ENCODE data around the gene PIEZO1. TPM values are rescaled to one million over a fixed set of nuclear protein-coding genes. Genes with fewer than 3 reads are reported as not detected.
"Not testable (repeated sequence)": the region's sequence is repeated elsewhere in the genome, so short reads cannot be mapped to it uniquely, and the experiment has no call there.

The PIEZO1 gene
- polyA plus RNA-seq, 3 donors = 22.6 to 33.4 (median 25.0) TPM

GRCh38 chr16:88678224-88678979, 106.6 kb downstream of the PIEZO1 start:
- no peak for DNase-seq (ENCODE audit: low read depth in 3 of 3, low spot score in 2 of 3)

- DNase-seq (ENCODE audit: low read depth in 3 of 3, low spot score in 2 of 3) = no peak
Measured at GRCh38 chr16:88677721-88678120, 107.3 kb downstream of the PIEZO1 start.

- no peak for DNase-seq (ENCODE audit: low read depth in 3 of 3, low spot score in 2 of 3)
Measured at GRCh38 chr16:88676502-88677242, 108.3 kb downstream of the PIEZO1 start.

- no peak for DNase-seq (ENCODE audit: low read depth in 3 of 3, low spot score in 2 of 3)
Measured at GRCh38 chr16:88673716-88674379, 111.2 kb downstream of the PIEZO1 start.

GRCh38 chr16:88672776-88673175, 112.2 kb downstream of the PIEZO1 start:
- no peak for DNase-seq (ENCODE audit: low read depth in 3 of 3, low spot score in 2 of 3)

- no peak for DNase-seq (ENCODE audit: low read depth in 3 of 3, low spot score in 2 of 3)
Measured at GRCh38 chr16:88671806-88672205, 113.2 kb downstream of the PIEZO1 start.

GRCh38 chr16:88669980-88670379, 115.0 kb downstream of the PIEZO1 start:
- no peak for DNase-seq (ENCODE audit: low read depth in 3 of 3, low spot score in 2 of 3)

- not testable (repeated sequence) for DNase-seq (ENCODE audit: low read depth in 3 of 3, low spot score in 2 of 3)
Measured at GRCh38 chr16:88669493-88669892, 115.5 kb downstream of the PIEZO1 start.

- no peak for DNase-seq (ENCODE audit: low read depth in 3 of 3, low spot score in 2 of 3)
Measured at GRCh38 chr16:88667461-88667860, 117.6 kb downstream of the PIEZO1 start.

- DNase-seq (ENCODE audit: low read depth in 3 of 3, low spot score in 2 of 3) = no peak
Measured at GRCh38 chr16:88665570-88665969, 119.5 kb downstream of the PIEZO1 start.

Other genes starting within 250 kb of the PIEZO1 start
- 10 to 100 TPM; 27.1 to 29.6 (median 29.2) TPM for gene ZC3H18, start 214.8 kb downstream of the PIEZO1 start, polyA plus RNA-seq (ENCODE audit: insufficient read length in 3 of 3)
- gene IL17C, start 146.6 kb downstream of the PIEZO1 start, polyA plus RNA-seq (ENCODE audit: insufficient read length in 3 of 3) = not detected
- 100 to 1,000 TPM in 1 of 3 donors, 10 to 100 TPM in 2; 71.7 to 102 (median 87.1) TPM for gene CYBA, start 134.2 kb downstream of the PIEZO1 start, polyA plus RNA-seq (ENCODE audit: insufficient read length in 3 of 3)
- gene MVD, start 122.1 kb downstream of the PIEZO1 start, polyA plus RNA-seq (ENCODE audit: insufficient read length in 3 of 3) = 10 to 100 TPM; 21.6 to 24.3 (median 24.0) TPM
- under 1 TPM; 0.42 to 0.62 (median 0.47) TPM for gene SNAI3, start 98.7 kb downstream of the PIEZO1 start, polyA plus RNA-seq (ENCODE audit: insufficient read length in 3 of 3)
- gene RNF166, start 78.8 kb downstream of the PIEZO1 start, polyA plus RNA-seq (ENCODE audit: insufficient read length in 3 of 3) = 10 to 100 TPM; 13.2 to 15.2 (median 14.2) TPM
- 10 to 100 TPM in 2 of 3 donors, 1 to 10 TPM in 1; 8.7 to 11.2 (median 10.1) TPM for gene CTU2, start 78.7 kb downstream of the PIEZO1 start, polyA plus RNA-seq (ENCODE audit: insufficient read length in 3 of 3)
- 10 to 100 TPM in 2 of 3 donors, 1 to 10 TPM in 1; 9.7 to 13.7 (median 10.5) TPM for gene CDT1, start 18.6 kb upstream of the PIEZO1 start, polyA plus RNA-seq (ENCODE audit: insufficient read length in 3 of 3)
- 10 to 100 TPM; 67.9 to 78.8 (median 68.8) TPM for gene APRT, start 26.7 kb upstream of the PIEZO1 start, polyA plus RNA-seq (ENCODE audit: insufficient read length in 3 of 3)
- 10 to 100 TPM; 17.1 to 19.2 (median 18.6) TPM for gene GALNS, start 71.7 kb upstream of the PIEZO1 start, polyA plus RNA-seq (ENCODE audit: insufficient read length in 3 of 3)
- gene TRAPPC2L, start 71.9 kb upstream of the PIEZO1 start, polyA plus RNA-seq (ENCODE audit: insufficient read length in 3 of 3) = 100 to 1,000 TPM in 1 of 3 donors, 10 to 100 TPM in 2; 82.1 to 103 (median 89.1) TPM
- not detected for gene PABPN1L, start 81.4 kb upstream of the PIEZO1 start, polyA plus RNA-seq (ENCODE audit: insufficient read length in 3 of 3)
- gene CBFA2T3, start 192.0 kb upstream of the PIEZO1 start, polyA plus RNA-seq (ENCODE audit: insufficient read length in 3 of 3) = 1 to 10 TPM; 1.7 to 2.0 (median 2.0) TPM

Data from right renal cortex interstitium (tissue), 3 donors.